ENCODE data around the gene MTERF4. TPM values are rescaled to one million over a fixed set of nuclear protein-coding genes. Genes with fewer than 3 reads are reported as not detected.

The MTERF4 gene
- total and polyA plus RNA-seq, 2 of the 8 experiments (the other 6 are each of a cell fraction or from before 2014, with no cell fraction given), result 25.9 to 28.5 TPM

DNA sequence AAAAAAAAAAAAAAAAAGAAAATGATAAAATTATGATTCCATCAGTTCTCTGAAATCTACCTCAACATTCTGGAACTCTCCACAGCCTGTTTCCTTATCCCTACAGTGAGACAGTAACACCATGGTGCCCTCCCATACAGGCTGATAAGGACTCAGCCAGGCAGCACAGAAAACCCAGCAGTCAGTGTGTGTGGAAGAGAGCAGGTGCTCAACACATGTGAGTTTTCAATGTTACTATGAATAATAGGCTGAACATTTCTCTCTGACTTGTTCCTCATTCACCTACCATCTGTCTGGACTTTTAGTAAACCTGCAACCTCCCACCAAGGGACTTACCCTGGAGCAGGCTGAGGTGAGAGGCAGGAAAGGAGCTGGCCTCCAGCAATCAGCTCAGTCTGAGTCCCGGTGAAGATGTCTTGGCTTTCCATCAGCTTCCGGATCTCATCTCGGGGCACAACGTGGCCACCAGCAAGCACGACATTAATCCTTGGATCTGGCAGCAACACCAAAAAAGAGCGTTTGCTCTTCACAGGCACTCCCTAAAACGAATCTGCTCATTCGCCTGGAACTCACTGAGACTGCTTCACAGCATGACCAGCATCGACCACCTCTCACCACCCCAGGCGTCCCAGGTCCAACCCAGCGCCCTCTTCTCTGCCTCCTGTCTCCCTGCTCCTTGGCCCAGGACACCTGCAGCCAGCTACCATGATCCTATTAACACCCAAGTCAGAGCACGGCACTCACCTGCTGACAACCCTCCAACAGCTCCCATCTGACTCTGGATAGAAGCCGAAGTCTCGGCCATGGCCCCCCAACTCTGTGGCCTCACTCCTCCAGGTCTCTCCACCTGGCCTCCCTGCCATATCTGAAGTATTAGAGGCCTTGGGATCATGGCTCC, 30.7 kb upstream of the MTERF4 start:
- Histone ChIP-seq H3K23ac (ENCODE audit: insufficient read length) (no peak overlapping the region), H2BK20ac (ENCODE audit: low read length) (no peak overlapping the region), H3K18ac (ENCODE audit: extremely low read depth, low read length) (no peak overlapping the region), H3K4me3 (ENCODE audit: extremely low read depth in 1 of 4, insufficient read depth in 2 of 4, low read depth in 3 of 4, low read length in 4 of 4) (no peak overlapping the region), H3K4me2 (ENCODE audit: insufficient read depth in 1 of 2, low read depth in 2 of 2, low read length in 2 of 2) (no peak overlapping the region), H3K23me2 (ENCODE audit: low read depth, low read length) (no peaks in the 10 kb centered on the region), H2AK5ac (ENCODE audit: low read depth, low read length) (no peak overlapping the region), H4K20me1 (replicated peaks in 1 of 2; ENCODE audit: control insufficient read depth in 1 of 2, insufficient read depth in 2 of 2, low read length in 2 of 2) (peaks cover 0 to 5% of the 10 kb centered on the region in 2 experiments), H2BK5ac (ENCODE audit: low read depth, low read length) (no peak overlapping the region), H3K56ac (replicated peaks; ENCODE audit: insufficient read length, low read depth, low read length) (no peak overlapping the region), H3K14ac (ENCODE audit: insufficient read length) (no peak overlapping the region), H4K91ac (replicated peaks; ENCODE audit: insufficient read length, low read length) (no peak overlapping the region), H3K27me3 (replicated peaks in 1 of 4; ENCODE audit: control insufficient read depth in 3 of 4, extremely low read depth in 1 of 4, insufficient read depth in 3 of 4, low read length in 3 of 4) (no peaks in the 10 kb centered on the region), H3K79me1 (ENCODE audit: low read depth, low read length) (no peaks in the 10 kb centered on the region; the same call in 1 of the 2 replicates), H3K27ac (ENCODE audit: low read depth, low read length) (no peak overlapping the region), H2BK12ac (ENCODE audit: low read depth, low read length) (no peak overlapping the region), H3K9me3 (ENCODE audit: insufficient read depth in 2 of 2, low read depth in 1 of 2, low read length in 1 of 2) (no peaks in the 10 kb centered on the region), H2BK15ac (ENCODE audit: low read length) (no peak overlapping the region), H2BK120ac (replicated peaks; ENCODE audit: low read depth, low read length) (no peak overlapping the region), H3K4ac (replicated peaks; ENCODE audit: insufficient read length, low read depth, low read length) (no peak overlapping the region), H4K5ac (ENCODE audit: insufficient read length, low read depth, low read length) (no peak overlapping the region), H3K4me1 (replicated peaks in 1 of 4; ENCODE audit: control insufficient read depth in 3 of 4, insufficient read depth in 4 of 4, low read length in 3 of 4) (no peaks in the 10 kb centered on the region), H2AFZ (ENCODE audit: low read length) (no peak overlapping the region), H3K79me2 (ENCODE audit: control insufficient read depth in 1 of 2, insufficient read depth in 2 of 2, low read length in 2 of 2) (no peaks in the 10 kb centered on the region), H3K36me3 (ENCODE audit: control insufficient read depth in 2 of 4, insufficient read depth in 4 of 4, low read length in 3 of 4) (peaks cover 2 to 21% (median 12%) of the 10 kb centered on the region in 4 experiments; a peak in 7 of 8 replicates), H3K9ac (replicated peaks in 1 of 4; ENCODE audit: extremely low read depth in 1 of 4, low read depth in 3 of 4, low read length in 3 of 4) (no peak overlapping the region), H4K8ac (ENCODE audit: extremely low read depth, insufficient read depth, low read length) (no peak overlapping the region)
- WGBS, 2 experiments (ENCODE audit: extremely low coverage in 1 of 2, insufficient coverage in 1 of 2, insufficient read length in 1 of 2, insufficient replicate concordance in 2 of 2, low coverage in 1 of 2, low lambda C conversion rate in 2 of 2, missing lambda C conversion rate in 1 of 2), result 90% methylated on average over 14 of the region's 14 CpGs; no CpG with 5 or more reads in 1 of the 2 experiments
- ChIA-PET CTCF (ENCODE audit: partially characterized antibody) (no interaction called here), POLR2A (ENCODE audit: partially characterized antibody) (interaction anchor here (1.0 kb wide), 1 partner anchor 568 kb away, joined by 3 read pairs; no protein-coding TSS in a partner anchor)
- no peak for FAIRE-seq
- no peak for DNase-seq (ENCODE audit: low read depth in 1 of 2, low spot score in 2 of 2)
- TF ChIP-seq CHD2 (IDR thresholded peaks at IDR 0.05; ENCODE audit: low read length), result no peak
- no peak for TF ChIP-seq POLR2AphosphoS5 (IDR thresholded peaks at IDR 0.05; ENCODE audit: low read depth, low read length)
- no peak for TF ChIP-seq EP300 (IDR thresholded peaks at IDR 0.05; ENCODE audit: borderline replicate concordance in 1 of 2, low read depth in 2 of 2, low read length in 2 of 2)
- TF ChIP-seq PHF8 (conservative IDR thresholded peaks at IDR 0.05; ENCODE audit: low read depth, low read length), result no peak
- no peak for TF ChIP-seq TCF12 (IDR thresholded peaks at IDR 0.05; ENCODE audit: low read depth, low read length)
- TF ChIP-seq MAX (IDR thresholded peaks at IDR 0.05), result no peak
- TF ChIP-seq CTBP2 (IDR thresholded peaks at IDR 0.05; ENCODE audit: borderline replicate concordance, insufficient read depth, insufficient read length, low read length), result no peak
- TF ChIP-seq CREB1 (IDR thresholded peaks at IDR 0.05), result no peak
- TF ChIP-seq SP1 (IDR thresholded peaks at IDR 0.05; ENCODE audit: low read depth, low read length), result no peak
- TF ChIP-seq ATF2 (IDR thresholded peaks at IDR 0.05; ENCODE audit: low read length), result no peak

All from H1 (cell line).